ENCODE measurements around the gene SLC35A3.
"Not testable (repeated sequence)": the region's sequence is repeated elsewhere in the genome, so short reads cannot be mapped to it uniquely, and the experiment has no call there.

The SLC35A3 gene

GRCh38 chr1:99969729-99970621 lies at the start of gene SLC35A3:
Gene SLC35A3, plus strand, starts transcription at chr1:99969996. Its CDS starts 23,559 bp downstream, at chr1:99993555.
- peak; percentile 70 to 81 (median 76) for DNase-seq (ENCODE audit: low read depth in 2 of 3, low spot score in 2 of 3)

- no peak for DNase-seq (ENCODE audit: low read depth in 2 of 3, low spot score in 2 of 3)
Measured at GRCh38 chr1:99934801-99935200, 35.0 kb upstream of the SLC35A3 start.

GRCh38 chr1:99935534-99935933 lies 34.3 kb upstream of the SLC35A3 start:
- no peak for DNase-seq (ENCODE audit: low read depth in 2 of 3, low spot score in 2 of 3)

- DNase-seq (ENCODE audit: low read depth in 2 of 3, low spot score in 2 of 3), result no peak
Measured at GRCh38 chr1:99936071-99936470, 33.7 kb upstream of the SLC35A3 start.

- DNase-seq (ENCODE audit: low read depth in 2 of 3, low spot score in 2 of 3), result no peak
Measured at GRCh38 chr1:99942723-99943122, 27.1 kb upstream of the SLC35A3 start.

- no peak for DNase-seq (ENCODE audit: low read depth in 2 of 3, low spot score in 2 of 3)
Measured at GRCh38 chr1:99943223-99943794, 26.5 kb upstream of the SLC35A3 start.

- DNase-seq (ENCODE audit: low read depth in 2 of 3, low spot score in 2 of 3), result no peak
Measured at GRCh38 chr1:99944192-99944591, 25.6 kb upstream of the SLC35A3 start.

- no peak for DNase-seq (ENCODE audit: low read depth in 2 of 3, low spot score in 2 of 3)
Measured at GRCh38 chr1:99945174-99945573, 24.6 kb upstream of the SLC35A3 start.

- DNase-seq (ENCODE audit: low read depth in 2 of 3, low spot score in 2 of 3), result no peak
Measured at GRCh38 chr1:99950486-99950885, 19.3 kb upstream of the SLC35A3 start.

- no peak for DNase-seq (ENCODE audit: low read depth in 2 of 3, low spot score in 2 of 3)
Measured at GRCh38 chr1:99952522-99952921, 17.3 kb upstream of the SLC35A3 start.

- DNase-seq (ENCODE audit: low read depth in 2 of 3, low spot score in 2 of 3), result no peak
Measured at GRCh38 chr1:99955375-99955774, 14.4 kb upstream of the SLC35A3 start.

GRCh38 chr1:99956755-99957154 lies 13.0 kb upstream of the SLC35A3 start:
- DNase-seq (ENCODE audit: low read depth in 2 of 3, low spot score in 2 of 3), result no peak

- no peak for DNase-seq (ENCODE audit: low read depth in 2 of 3, low spot score in 2 of 3)
Measured at GRCh38 chr1:99957818-99958217, 12.0 kb upstream of the SLC35A3 start.

GRCh38 chr1:99959189-99959705 lies 10.5 kb upstream of the SLC35A3 start:
- DNase-seq (ENCODE audit: low read depth in 2 of 3, low spot score in 2 of 3), result not testable (repeated sequence)

GRCh38 chr1:99960260-99960659 lies 9.5 kb upstream of the SLC35A3 start:
- not testable (repeated sequence) for DNase-seq (ENCODE audit: low read depth in 2 of 3, low spot score in 2 of 3)

- no peak for DNase-seq (ENCODE audit: low read depth in 2 of 3, low spot score in 2 of 3)
Measured at GRCh38 chr1:99963041-99963795, 6.6 kb upstream of the SLC35A3 start.

GRCh38 chr1:99964806-99965205 lies 5.0 kb upstream of the SLC35A3 start:
- no peak for DNase-seq (ENCODE audit: low read depth in 2 of 3, low spot score in 2 of 3)

- no peak for DNase-seq (ENCODE audit: low read depth in 2 of 3, low spot score in 2 of 3)
Measured at GRCh38 chr1:99965646-99966375, 4.0 kb upstream of the SLC35A3 start.

- DNase-seq (ENCODE audit: low read depth in 2 of 3, low spot score in 2 of 3), result no peak
Measured at GRCh38 chr1:99968214-99968613, 1.6 kb upstream of the SLC35A3 start.

GRCh38 chr1:99969260-99969728 lies 502 bp upstream of the SLC35A3 start:
- DNase-seq (ENCODE audit: low read depth in 2 of 3, low spot score in 2 of 3), result no peak
